Keratinocyte (primary cell): ENCODE results near the gene SLC12A3. TPM values are rescaled to one million over a fixed set of nuclear protein-coding genes. Genes with fewer than 3 reads are reported as not detected.

Source experiments
- DNase-seq: peaks from one replicate; pipeline ENCODE4 v3.0.0-alpha.2; 2011; ENCODE audit warnings: low read depth, missing footprints, low spot score
- FAIRE-seq: peaks from 2 replicates; lab custom pipeline; 2011; peaks lifted over from hg19 to GRCh38; lab: Jason Lieb, UNC
- H2AFZ ChIP-seq: 2 replicates; pipeline ENCODE4 v1.6.0; 2012; ENCODE audit warnings: low read length, control low read depth, inconsistent platforms; ENCODE audit not compliant: control insufficient read depth
- H3K27ac ChIP-seq: 2 replicates; pipeline ENCODE4 v1.5.1; 2011; ENCODE audit warnings: low read length; ENCODE audit not compliant: control insufficient read depth, insufficient read depth
- H3K27me3 ChIP-seq: 3 replicates; pipeline ENCODE4 v1.6.0; 2011; ENCODE audit warnings: low read length; ENCODE audit not compliant: control insufficient read depth, insufficient read depth; ENCODE audit errors: extremely low read depth
- H3K36me3 ChIP-seq, 2 experiments: 2 replicates in 1 of 2; 3 replicates in 1 of 2; pipeline ENCODE4 v1.5.1; 2011; ENCODE audit warnings: low read length in 2 of 2, mild to moderate bottlenecking in 1 of 2; ENCODE audit not compliant: control insufficient read depth in 2 of 2, insufficient read depth in 2 of 2; ENCODE audit errors: extremely low read depth in 1 of 2
- H3K4me1 ChIP-seq: 3 replicates; pipeline ENCODE4 v1.5.1; 2011; ENCODE audit warnings: low read length; ENCODE audit not compliant: control insufficient read depth, insufficient read depth; ENCODE audit errors: extremely low read depth
- H3K4me2 ChIP-seq: 3 replicates; pipeline ENCODE4 v1.6.0; 2011; ENCODE audit warnings: low read depth, low read length; ENCODE audit not compliant: control insufficient read depth, insufficient read depth; ENCODE audit errors: extremely low read depth
- H3K4me3 ChIP-seq, 3 experiments: fragments of 200-600 bp in 1 of 3; sonication (generic) in 1 of 3; 2 replicates in 2 of 3; 3 replicates in 1 of 3; pipeline ENCODE4 v1.5.1; 2011 to 2016; ENCODE audit warnings: low read length in 3 of 3, mild to moderate bottlenecking in 3 of 3, control low read depth in 2 of 3, inconsistent platforms in 1 of 3, low read depth in 1 of 3, mixed read lengths in 1 of 3, mixed run types in 1 of 3, moderate library complexity in 1 of 3; ENCODE audit not compliant: control insufficient read depth in 2 of 3, insufficient read depth in 2 of 3; ENCODE audit errors: extremely low read depth in 1 of 3
- H3K79me2 ChIP-seq: 2 replicates; pipeline ENCODE4 v1.6.0; 2012; ENCODE audit warnings: low read length; ENCODE audit not compliant: control insufficient read depth, insufficient read depth
- H3K9ac ChIP-seq: 3 replicates; pipeline ENCODE4 v1.6.0; 2011; ENCODE audit warnings: low read length; ENCODE audit not compliant: control insufficient read depth, insufficient read depth; ENCODE audit errors: extremely low read depth
- H3K9me1 ChIP-seq: 3 replicates; pipeline ENCODE4 v1.6.0; 2011; ENCODE audit warnings: low read length; ENCODE audit not compliant: control insufficient read depth, insufficient read depth; ENCODE audit errors: extremely low read depth
- H3K9me3 ChIP-seq: 2 replicates; pipeline ENCODE4 v1.5.1; 2012; ENCODE audit warnings: low read depth, low read length; ENCODE audit not compliant: control insufficient read depth
- H4K20me1 ChIP-seq: 3 replicates; pipeline ENCODE4 v1.6.0; 2011; ENCODE audit warnings: low read length; ENCODE audit not compliant: control insufficient read depth, insufficient read depth; ENCODE audit errors: extremely low read depth
- CTCF ChIP-seq, 3 experiments: IDR thresholded peaks in 1 of 3; conservative IDR thresholded peaks in 1 of 3; optimal IDR thresholded peaks in 1 of 3; 2 replicates in 2 of 3; 3 replicates in 1 of 3; pipeline versions ENCODE3 to v1.5.1; 2011; ENCODE audit warnings: low read length in 3 of 3, mild to moderate bottlenecking in 3 of 3, moderate library complexity in 2 of 3, control low read depth in 1 of 3, inconsistent platforms in 1 of 3; ENCODE audit not compliant: insufficient read depth in 2 of 3; ENCODE audit errors: extremely low read depth in 1 of 3
- EZH2 ChIP-seq: IDR thresholded peaks from one replicate; pipeline ENCODE4 v1.6.1; 2012; ENCODE audit warnings: inconsistent platforms, mild to moderate bottlenecking, low read length, moderate library complexity
- dilution Hi-C: fragments of 300-500 bp; cut with MboI; formaldehyde crosslinking; loops from one replicate; pipeline ENCODE4 v1.7.0; 2020; ENCODE audit warnings: low sequenced_read_pairs; ENCODE audit not compliant: extremely low pct_ligation_motif_present
- polyA plus RNA-seq, 5 experiments: library from polyadenylated mRNA; depleted of rRNA in 3 of 5; stranded (reverse) in 3 of 5; stranded (forward) in 1 of 5; unstranded in 1 of 5; fragments of >200 nt; gene quantifications; 1 replicate in 1 of 5; 2 replicates in 3 of 5; 3 replicates in 1 of 5; pipeline versions ENCODE4 v1.2.1 to v1.2.3, GENCODE V29; 2011 to 2012; ENCODE audit warnings: missing spikeins in 2 of 5, low read depth in 1 of 5, low replicate concordance in 1 of 5

SLC12A3 gene
- polyA plus RNA-seq, 1 donor (not counting 4 experiments of a cell fraction or from before 2014, with no cell fraction given), result not detected

DNA sequence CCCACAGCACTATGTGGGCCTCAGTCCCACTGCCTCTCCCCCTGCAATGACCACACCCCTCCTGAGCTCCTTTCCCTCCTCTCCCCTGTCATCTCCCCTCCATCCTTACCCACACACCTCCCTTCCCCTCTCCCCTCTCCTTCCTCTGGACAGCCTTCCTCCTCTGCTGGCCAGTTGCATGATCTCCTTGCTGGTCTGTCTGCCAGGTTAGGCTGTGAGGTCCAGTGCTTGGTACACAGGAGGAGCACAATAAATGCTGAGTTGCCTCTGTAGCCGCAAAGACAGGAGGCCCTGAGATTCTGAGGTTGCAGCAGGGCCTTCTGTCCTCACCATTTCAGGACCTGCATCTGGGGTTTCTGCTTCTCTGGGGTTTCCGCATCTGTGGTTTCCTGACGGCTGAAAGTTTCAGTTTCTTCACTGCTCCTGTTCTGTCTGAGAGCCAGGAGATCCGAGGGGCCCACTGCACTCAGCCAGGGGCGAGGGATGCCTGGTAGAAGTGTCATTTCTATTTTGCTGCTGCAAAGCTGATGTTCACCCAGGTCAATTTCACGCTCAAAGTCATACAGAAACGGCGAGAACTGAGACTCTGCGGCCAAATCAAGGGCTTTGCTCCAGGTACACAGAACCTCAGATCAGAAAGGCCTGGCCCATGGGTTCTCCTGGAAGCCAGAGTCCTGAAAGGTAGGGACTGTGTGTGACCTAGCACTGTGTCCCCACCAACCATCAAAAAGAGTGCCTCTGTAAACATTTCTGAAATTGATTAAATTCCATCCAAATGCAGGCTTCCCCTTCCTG is 4.6 kb upstream of the SLC12A3 start:
- peaks cover 6% of the 10 kb centered on the region for H3K4me1 ChIP-seq
- DNase-seq (no peak), FAIRE-seq (no peak)
- dilution Hi-C loops, result loop anchor here (25.0 kb wide), 1 partner anchor 98 kb away; no protein-coding TSS in a partner anchor
- H3K4me2 ChIP-seq, result no peak overlapping the region
- H3K9me3 ChIP-seq, result no peaks in the 10 kb centered on the region
- TF ChIP-seq EZH2 (no peak), CTCF (optimal IDR thresholded peaks at IDR 0.05 in 1 of 3, IDR thresholded peaks at IDR 0.05 in 1 of 3, conservative IDR thresholded peaks at IDR 0.05 in 1 of 3; ENCODE audit: extremely low read depth in 1 of 3, insufficient read depth in 2 of 3, low read length in 3 of 3) (no peak)
- H3K36me3 ChIP-seq, result no peaks in the 10 kb centered on the region
- H3K27me3 ChIP-seq, result no peaks in the 10 kb centered on the region
- H2AFZ ChIP-seq, result no peak overlapping the region
- H3K9ac ChIP-seq, result no peak overlapping the region
- H3K9me1 ChIP-seq, result no peaks in the 10 kb centered on the region
- H3K27ac ChIP-seq, result no peak overlapping the region
- H4K20me1 ChIP-seq, result no peaks in the 10 kb centered on the region
- no peaks in the 10 kb centered on the region for H3K79me2 ChIP-seq
- no peak overlapping the region for H3K4me3 ChIP-seq

GRCh38 chr16:56861092-56861610 is 3.9 kb upstream of the SLC12A3 start:
- no peak overlapping the region for H2AFZ ChIP-seq
- no peak overlapping the region for H3K4me2 ChIP-seq
- FAIRE-seq, result no peak
- no peak overlapping the region for H3K27ac ChIP-seq
- H3K27me3 ChIP-seq, result no peaks in the 10 kb centered on the region
- dilution Hi-C loops, result loop anchor here (25.0 kb wide), 1 partner anchor 99 kb away; no protein-coding TSS in a partner anchor
- H3K9ac ChIP-seq, result no peak overlapping the region
- no peak for DNase-seq
- H3K9me3 ChIP-seq, result no peaks in the 10 kb centered on the region
- H3K9me1 ChIP-seq, result no peaks in the 10 kb centered on the region
- no peaks in the 10 kb centered on the region for H3K36me3 ChIP-seq
- H3K4me3 ChIP-seq, result no peak overlapping the region
- H3K79me2 ChIP-seq, result no peaks in the 10 kb centered on the region
- no peak for TF ChIP-seq CTCF (optimal IDR thresholded peaks at IDR 0.05 in 1 of 3, IDR thresholded peaks at IDR 0.05 in 1 of 3, conservative IDR thresholded peaks at IDR 0.05 in 1 of 3; ENCODE audit: extremely low read depth in 1 of 3, insufficient read depth in 2 of 3, low read length in 3 of 3)
- no peak for TF ChIP-seq EZH2
- H4K20me1 ChIP-seq, result no peaks in the 10 kb centered on the region
- peaks cover 6% of the 10 kb centered on the region for H3K4me1 ChIP-seq
